Activated CD4-positive, alpha-beta T cell treated with anti-CD3 and anti-CD28 coated beads, Interleukin-2, Interleukin-6, amounts not matched to agents 100 ng/mL and 50 ng/mL, durations not matched to agents 16 hours and 8 hours (primary cell): ENCODE data around the gene SKI.
A peak's percentile ranks its signal among the peaks of the same experiment; 100 is the strongest.
"Not testable (repeated sequence)": the region's sequence is repeated elsewhere in the genome, so short reads cannot be mapped to it uniquely, and the experiment has no call there.

ENCODE experiments used
- DNase-seq: peaks from one replicate; pipeline ENCODE4 v3.0.0-alpha.2; 2020

SKI gene

GRCh38 chr1:2231532-2232254, 3.6 kb downstream of the SKI start:
- peak; percentile 80 for DNase-seq

GRCh38 chr1:2232255-2232915, 4.3 kb downstream of the SKI start:
- DNase-seq, result no peak

- DNase-seq, result no peak
Measured at GRCh38 chr1:2232916-2233438, 4.9 kb downstream of the SKI start.

- DNase-seq, result no peak
Measured at GRCh38 chr1:2233468-2233867, 5.3 kb downstream of the SKI start.

GRCh38 chr1:2233997-2234761, 6.1 kb downstream of the SKI start:
- DNase-seq, result peak; percentile 84

- no peak for DNase-seq
Measured at GRCh38 chr1:2234762-2235113, 6.6 kb downstream of the SKI start.

- DNase-seq, result no peak
Measured at GRCh38 chr1:2235300-2235998, 7.3 kb downstream of the SKI start.

- DNase-seq, result peak; percentile 34
Measured at GRCh38 chr1:2236695-2237677, 8.9 kb downstream of the SKI start.

- DNase-seq, result no peak
Measured at GRCh38 chr1:2237773-2238172, 9.7 kb downstream of the SKI start.

- DNase-seq, result no peak
Measured at GRCh38 chr1:2238361-2239012, 10.4 kb downstream of the SKI start.

- DNase-seq, result no peak
Measured at GRCh38 chr1:2239013-2239370, 10.9 kb downstream of the SKI start.

- no peak for DNase-seq
Measured at GRCh38 chr1:2239384-2239985, 11.4 kb downstream of the SKI start.

GRCh38 chr1:2240270-2241156, 12.4 kb downstream of the SKI start:
- DNase-seq, result no peak

GRCh38 chr1:2241820-2242219, 13.7 kb downstream of the SKI start:
- DNase-seq, result no peak

- DNase-seq, result no peak
Measured at GRCh38 chr1:2242814-2243725, 15.0 kb downstream of the SKI start.

GRCh38 chr1:2247045-2247394, 18.9 kb downstream of the SKI start:
- not testable (repeated sequence) for DNase-seq

GRCh38 chr1:2247760-2248126, 19.6 kb downstream of the SKI start:
- DNase-seq, result no peak

GRCh38 chr1:2248127-2248826, 20.2 kb downstream of the SKI start:
- no peak for DNase-seq
